ENCODE data around the gene FOXB2.

The FOXB2 gene

GRCh38 chr9:77019236-77019925, at the start of gene FOXB2:
Gene FOXB2, plus strand, starts transcription at chr9:77019655. Its CDS starts 0 bp downstream, at chr9:77019655.
- TF ChIP-seq GATA2 (IDR thresholded peaks at IDR 0.05; ENCODE audit: low read depth, low read length) = no peak
- TF ChIP-seq GATA3 (IDR thresholded peaks at IDR 0.05; ENCODE audit: low read depth, low read length) = no peak

GRCh38 chr9:76969716-76970115, 49.7 kb upstream of the FOXB2 start:
- no peak for TF ChIP-seq GATA2 (IDR thresholded peaks at IDR 0.05; ENCODE audit: low read depth, low read length)
- no peak for TF ChIP-seq GATA3 (IDR thresholded peaks at IDR 0.05; ENCODE audit: low read depth, low read length)

DNA sequence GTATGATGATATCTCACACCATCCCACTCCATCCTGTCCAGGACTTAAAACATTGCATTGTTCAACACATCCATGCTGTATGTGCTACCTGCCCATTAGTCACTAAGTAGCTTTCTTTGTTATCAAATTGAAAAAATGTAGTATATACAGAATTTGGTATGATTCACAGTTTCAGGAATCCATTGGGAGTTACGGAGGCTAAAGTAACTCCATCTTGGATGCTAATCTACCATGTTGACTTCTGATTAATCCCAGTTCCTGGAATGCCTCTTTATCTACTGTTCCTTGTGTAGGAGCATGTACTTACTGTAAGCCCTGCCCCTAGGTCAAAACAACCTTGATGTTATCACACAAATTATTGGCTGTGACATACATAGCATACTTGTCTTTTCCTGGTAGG, 38.9 kb upstream of the FOXB2 start:
- TF ChIP-seq GATA2 (IDR thresholded peaks at IDR 0.05; ENCODE audit: low read depth, low read length) = no peak
- TF ChIP-seq GATA3 (IDR thresholded peaks at IDR 0.05; ENCODE audit: low read depth, low read length) = no peak

GRCh38 chr9:76984486-76984885, 35.0 kb upstream of the FOXB2 start:
- no peak for TF ChIP-seq GATA3 (IDR thresholded peaks at IDR 0.05; ENCODE audit: low read depth, low read length)
- TF ChIP-seq GATA2 (IDR thresholded peaks at IDR 0.05; ENCODE audit: low read depth, low read length) = no peak

- TF ChIP-seq GATA3 (IDR thresholded peaks at IDR 0.05; ENCODE audit: low read depth, low read length) = no peak
- no peak for TF ChIP-seq GATA2 (IDR thresholded peaks at IDR 0.05; ENCODE audit: low read depth, low read length)
Measured at GRCh38 chr9:76985581-76985980, 33.9 kb upstream of the FOXB2 start.

- no peak for TF ChIP-seq GATA2 (IDR thresholded peaks at IDR 0.05; ENCODE audit: low read depth, low read length)
- TF ChIP-seq GATA3 (IDR thresholded peaks at IDR 0.05; ENCODE audit: low read depth, low read length) = no peak
Measured at GRCh38 chr9:76987594-76988200, 31.8 kb upstream of the FOXB2 start.

DNA sequence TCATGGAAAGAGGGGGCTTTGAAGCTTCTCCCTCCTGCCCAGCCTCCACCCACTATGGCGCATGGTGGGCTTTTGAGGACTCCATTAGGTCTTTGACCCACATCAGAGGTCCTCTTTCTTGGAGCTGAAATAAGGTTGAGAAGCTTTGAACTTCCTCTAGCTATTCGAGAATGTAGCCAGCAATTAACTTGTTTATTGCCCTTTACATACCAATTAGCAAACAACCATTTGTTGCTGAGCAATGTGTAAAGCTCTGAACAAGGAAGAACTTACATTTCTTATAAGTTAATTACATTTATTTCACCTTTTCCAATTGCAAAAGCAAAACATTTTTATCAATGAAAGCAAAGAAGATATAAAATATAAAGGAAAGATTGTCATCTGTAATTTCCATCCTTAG, 30.5 kb upstream of the FOXB2 start:
- no peak for TF ChIP-seq GATA3 (IDR thresholded peaks at IDR 0.05; ENCODE audit: low read depth, low read length)
- TF ChIP-seq GATA2 (IDR thresholded peaks at IDR 0.05; ENCODE audit: low read depth, low read length) = no peak

DNA sequence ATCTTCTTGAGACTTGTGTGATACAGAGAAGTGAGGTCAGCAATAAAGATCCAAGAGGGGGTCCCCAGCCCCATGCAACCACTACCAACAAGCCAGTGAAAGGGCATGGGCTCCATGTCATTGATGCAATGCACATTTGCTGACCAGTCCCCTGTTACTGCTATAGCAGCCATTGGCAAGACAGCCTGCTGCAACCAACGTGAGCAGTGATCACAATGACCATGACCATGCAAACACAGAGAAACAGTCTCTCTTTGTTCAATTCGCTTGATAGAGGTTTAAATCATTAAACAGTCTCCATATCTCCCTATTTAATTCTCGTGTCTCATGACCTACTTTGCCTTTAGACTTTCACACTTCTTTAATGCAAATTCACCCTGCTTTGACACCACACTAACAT, 30.0 kb upstream of the FOXB2 start:
- TF ChIP-seq GATA3 (IDR thresholded peaks at IDR 0.05; ENCODE audit: low read depth, low read length) = no peak
- no peak for TF ChIP-seq GATA2 (IDR thresholded peaks at IDR 0.05; ENCODE audit: low read depth, low read length)

- TF ChIP-seq GATA2 (IDR thresholded peaks at IDR 0.05; ENCODE audit: low read depth, low read length) (no peak), GATA3 (IDR thresholded peaks at IDR 0.05; ENCODE audit: low read depth, low read length) (no peak)
Measured at GRCh38 chr9:76996700-76997099, 22.8 kb upstream of the FOXB2 start.

DNA sequence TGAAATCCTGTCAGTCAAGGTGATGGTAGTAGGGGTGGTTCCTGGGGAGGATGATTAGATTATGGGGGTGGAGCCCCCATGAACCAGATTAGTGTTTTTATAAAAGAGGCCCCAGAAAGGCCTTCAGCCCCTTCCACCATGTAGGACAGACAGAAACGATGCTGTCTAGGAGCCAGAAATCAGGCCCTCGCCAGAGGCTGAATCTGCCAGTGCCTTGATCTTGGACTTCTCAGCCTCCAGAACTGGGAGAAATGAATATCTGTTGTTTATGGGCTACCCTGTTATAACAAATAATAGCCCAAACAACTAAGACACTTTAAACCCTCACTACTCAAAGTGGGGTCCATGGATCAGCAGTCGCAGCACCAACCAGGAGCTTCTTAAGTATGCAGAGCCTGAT, 20.2 kb upstream of the FOXB2 start:
- TF ChIP-seq GATA3 (IDR thresholded peaks at IDR 0.05; ENCODE audit: low read depth, low read length) (no peak), GATA2 (IDR thresholded peaks at IDR 0.05; ENCODE audit: low read depth, low read length) (no peak)

- TF ChIP-seq GATA2 (IDR thresholded peaks at IDR 0.05; ENCODE audit: low read depth, low read length) = no peak
- TF ChIP-seq GATA3 (IDR thresholded peaks at IDR 0.05; ENCODE audit: low read depth, low read length) = no peak
Measured at GRCh38 chr9:77000330-77000729, 19.1 kb upstream of the FOXB2 start.

DNA sequence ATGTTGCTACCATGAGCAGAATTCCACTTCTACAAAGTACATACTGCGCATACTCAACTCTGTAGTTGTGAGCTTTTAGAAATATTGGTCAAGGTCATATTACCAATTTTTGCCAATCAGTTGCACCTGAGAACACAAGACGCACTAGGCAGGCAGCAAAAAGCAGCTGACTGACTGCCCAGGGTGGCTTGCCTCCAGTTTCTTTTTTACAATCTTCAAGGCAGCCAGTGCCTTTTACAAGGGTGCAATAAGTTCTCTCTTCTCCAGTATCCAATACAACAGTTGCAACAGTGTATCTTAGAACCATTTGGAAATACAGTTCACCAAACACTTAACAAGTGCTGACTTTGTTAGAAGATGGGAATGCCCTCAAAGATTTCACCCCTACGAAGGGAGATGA, 16.1 kb upstream of the FOXB2 start:
- TF ChIP-seq GATA2 (IDR thresholded peaks at IDR 0.05; ENCODE audit: low read depth, low read length) = no peak
- no peak for TF ChIP-seq GATA3 (IDR thresholded peaks at IDR 0.05; ENCODE audit: low read depth, low read length)

GRCh38 chr9:77005216-77005615, 14.2 kb upstream of the FOXB2 start:
- TF ChIP-seq GATA3 (IDR thresholded peaks at IDR 0.05; ENCODE audit: low read depth, low read length) (no peak), GATA2 (IDR thresholded peaks at IDR 0.05; ENCODE audit: low read depth, low read length) (no peak)

GRCh38 chr9:77010527-77010926, 8.9 kb upstream of the FOXB2 start:
- TF ChIP-seq GATA2 (IDR thresholded peaks at IDR 0.05; ENCODE audit: low read depth, low read length) = no peak
- no peak for TF ChIP-seq GATA3 (IDR thresholded peaks at IDR 0.05; ENCODE audit: low read depth, low read length)

Measured in SH-SY5Y (cell line).